Tibial artery (tissue), 4 donors: ENCODE measurements around the gene STARD3.
"Not testable (repeated sequence)": the region's sequence is repeated elsewhere in the genome, so short reads cannot be mapped to it uniquely, and the experiment has no call there.

ENCODE experiments used
- DNase-seq, 2 donors: peaks; one replicate each; pipeline ENCODE4 v3.0.0-alpha.2; 2019
- H3K27ac ChIP-seq, 2 donors: fragments of 200-600 bp; sonication (generic) in 1 of 2; 1 replicate in 1 of 2; 2 replicates in 1 of 2; pipeline ENCODE4 v1.5.1; 2018 to 2019; ENCODE audit warnings: mild to moderate bottlenecking in 1 of 2
- H3K27me3 ChIP-seq, 2 donors: fragments of 200-600 bp; sonication (generic) in 1 of 2; one replicate each; pipeline versions ENCODE4 v1.5.1 to v1.6.0; 2016 to 2019
- H3K36me3 ChIP-seq, 3 donors: fragments of 200-600 bp; sonication (generic) in 2 of 3; one replicate each; pipeline ENCODE4 v1.5.1; 2016 to 2019; ENCODE audit warnings: mild to moderate bottlenecking in 2 of 3
- H3K4me1 ChIP-seq, 4 donors: fragments of 200-600 bp; sonication (generic) in 2 of 4; 1 replicate in 3 of 4; 2 replicates in 1 of 4; pipeline ENCODE4 v1.5.1; 2016 to 2019
- H3K4me3 ChIP-seq, 2 donors: fragments of 200-600 bp; sonication (generic) in 1 of 2; 1 replicate in 1 of 2; 2 replicates in 1 of 2; pipeline ENCODE4 v1.5.1; 2018 to 2019; ENCODE audit warnings: mild to moderate bottlenecking in 2 of 2
- H3K9me3 ChIP-seq, 3 donors: fragments of 200-600 bp; sonication (generic) in 1 of 3; one replicate each; pipeline ENCODE4 v1.5.1; 2016 to 2019
- CTCF ChIP-seq, 2 experiments: fragments of 200-600 bp in 1 of 2; fragments of 450-650 bp in 1 of 2; IDR thresholded peaks; one replicate each; pipeline ENCODE4 v1.5.1; 2017 to 2019; ENCODE audit warnings: antibody characterized with exemption in 2 of 2, mild to moderate bottlenecking in 1 of 2, moderate library complexity in 1 of 2
- intact Hi-C: fragments of 100-400 bp; cut with DNase I; formaldehyde crosslinking; loops from one replicate; pipeline ENCODE4 v1.15.0; 2023; ENCODE audit warnings: low total_unique reads

STARD3 gene

DNA sequence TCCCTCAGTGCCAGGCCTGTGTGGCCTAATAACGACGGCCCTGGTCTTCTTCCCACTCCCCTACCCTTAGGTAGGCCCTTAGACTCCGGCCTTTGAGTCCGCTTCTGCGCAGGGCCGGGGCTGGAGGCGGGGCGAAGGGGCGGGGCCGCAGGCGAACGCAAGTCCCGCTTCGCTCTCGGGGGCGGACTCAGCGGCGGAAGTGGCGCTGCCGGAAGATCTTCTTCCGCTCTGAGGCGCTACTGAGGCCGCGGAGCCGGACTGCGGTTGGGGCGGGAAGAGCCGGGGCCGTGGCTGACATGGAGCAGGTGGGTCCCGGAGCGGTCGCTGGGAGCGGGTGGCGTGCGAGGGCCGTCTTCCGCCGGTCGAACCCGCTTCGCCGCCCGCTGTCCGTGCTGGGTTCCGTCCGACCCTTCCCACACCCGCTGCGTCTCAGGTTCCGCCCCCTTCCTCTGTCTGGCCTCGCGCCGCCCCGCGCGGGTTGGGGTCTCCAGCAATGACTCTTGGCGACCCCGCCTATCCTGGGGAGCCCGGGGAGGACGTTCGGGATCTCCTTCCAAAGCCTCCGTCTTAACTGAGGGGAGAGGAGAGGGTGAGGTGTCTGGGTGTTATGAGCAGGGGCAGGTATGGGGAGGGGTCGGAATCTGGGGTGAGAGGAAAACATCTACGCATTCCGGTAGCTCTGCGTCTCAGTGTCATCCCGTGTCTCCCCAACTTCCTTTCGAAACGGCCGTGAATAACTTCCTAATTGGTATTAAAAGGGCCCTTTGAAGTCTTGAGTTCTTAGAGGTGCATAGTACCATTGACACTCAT is at the start of gene STARD3:
Gene STARD3, plus strand, starts transcription at position 218 of the 810 bp plus-strand sequence. CDS start 16,388 bp downstream, outside the sequence.
- H3K36me3 ChIP-seq, result no peaks in the 10 kb centered on the region
- H3K27ac ChIP-seq, result peak within 1 kb of the TSS; percentile 86 to 90
- TF ChIP-seq CTCF (IDR thresholded peaks at IDR 0.05), result no peak
- peaks cover 0 to 11% of the 10 kb centered on the region in 2 donors for H3K27me3 ChIP-seq
- H3K4me1 ChIP-seq, result peaks cover 0 to 62% (median 28%) of the 10 kb centered on the region in 4 donors
- DNase-seq, result peak; percentile 88 to 96
- no peaks in the 10 kb centered on the region for H3K9me3 ChIP-seq
- peak within 1 kb of the TSS; percentile 74 to 89 for H3K4me3 ChIP-seq
- intact Hi-C loops, result loop anchor here (5.0 kb wide), 1 partner anchor 35 kb away; no protein-coding TSS in a partner anchor

DNA sequence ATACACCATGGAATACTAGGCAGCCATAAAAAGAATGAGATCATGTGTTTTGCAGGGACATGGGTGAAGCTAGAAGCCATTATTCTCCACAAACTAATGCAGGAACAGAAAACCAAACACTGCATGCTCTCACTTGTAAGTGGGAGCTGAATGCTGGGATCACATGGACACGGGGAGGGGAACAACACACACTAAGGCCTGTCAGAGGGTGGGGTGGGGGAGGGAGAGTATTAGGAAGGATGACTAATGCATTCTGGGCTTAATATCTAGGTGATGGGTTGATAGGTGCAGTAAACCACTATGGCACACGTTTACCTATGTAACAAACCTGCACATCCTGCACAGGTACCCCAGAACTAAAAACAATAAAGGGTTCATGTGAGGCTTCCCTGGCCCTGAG is 46.8 kb upstream of the STARD3 start:
- intact Hi-C loops, DNase-seq, H3K27ac ChIP-seq, H3K4me3 ChIP-seq, H3K4me1 ChIP-seq, H3K9me3 ChIP-seq, H3K36me3 ChIP-seq: not testable (repeated sequence)
- peaks cover 0 to 35% of the 10 kb centered on the region in 2 donors for H3K27me3 ChIP-seq

DNA sequence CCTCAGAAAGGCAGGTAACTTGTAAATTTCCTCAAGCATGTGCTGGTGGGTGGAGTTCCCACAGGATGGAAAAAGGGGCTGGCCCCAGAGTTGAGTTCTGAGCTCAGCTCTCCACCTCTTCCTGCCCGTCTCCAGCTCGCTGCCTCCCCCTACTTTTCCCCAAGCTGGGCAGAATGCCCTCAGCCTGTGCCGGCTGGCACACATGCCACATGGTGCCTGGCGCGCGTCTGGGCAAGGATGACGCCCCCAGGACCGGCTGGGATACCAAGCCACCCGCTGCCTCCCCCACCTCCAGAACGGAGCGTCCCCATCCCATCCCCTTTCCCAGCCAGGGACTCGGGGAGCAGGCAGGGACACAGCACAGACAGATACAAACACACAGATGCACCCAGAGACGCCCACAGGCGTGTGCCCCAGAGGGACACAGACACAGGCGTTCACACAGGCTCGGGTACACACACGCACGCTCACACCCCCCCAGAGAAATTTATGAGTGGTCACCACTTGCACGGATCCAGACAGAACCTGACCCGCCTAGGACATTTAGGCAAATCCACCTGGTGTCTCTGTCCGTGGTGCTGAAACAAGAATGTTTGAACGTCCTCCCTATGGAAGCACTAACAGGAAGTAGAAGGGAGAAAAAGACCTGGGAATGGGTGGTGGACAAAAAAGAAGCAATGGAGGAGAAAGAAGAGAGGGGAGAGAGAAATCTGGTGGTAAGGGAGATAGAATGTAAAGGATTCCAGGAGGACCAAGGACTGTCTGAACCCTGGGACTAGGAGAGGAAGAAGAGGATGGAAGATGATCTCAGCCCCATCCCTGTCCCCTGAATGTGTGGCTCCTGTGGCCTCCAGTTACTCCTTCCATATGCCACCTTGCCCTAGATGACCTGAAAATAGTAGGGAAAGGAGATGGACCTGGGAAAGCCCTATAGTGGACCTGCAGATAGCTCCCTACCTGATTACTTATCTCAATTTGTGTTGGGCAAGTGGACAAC is 44.7 kb upstream of the STARD3 start:
- Histone ChIP-seq H3K4me1 (peaks cover 0 to 8% (median 0%) of the 10 kb centered on the region in 4 donors), H3K27me3 (peaks cover 0 to 56% of the 10 kb centered on the region in 2 donors), H3K36me3 (no peaks in the 10 kb centered on the region), H3K9me3 (no peaks in the 10 kb centered on the region), H3K27ac (no peak overlapping the region), H3K4me3 (no peak overlapping the region)
- DNase-seq, result no peak
- no peak for TF ChIP-seq CTCF (IDR thresholded peaks at IDR 0.05)
- intact Hi-C loops, result no loop called here

DNA sequence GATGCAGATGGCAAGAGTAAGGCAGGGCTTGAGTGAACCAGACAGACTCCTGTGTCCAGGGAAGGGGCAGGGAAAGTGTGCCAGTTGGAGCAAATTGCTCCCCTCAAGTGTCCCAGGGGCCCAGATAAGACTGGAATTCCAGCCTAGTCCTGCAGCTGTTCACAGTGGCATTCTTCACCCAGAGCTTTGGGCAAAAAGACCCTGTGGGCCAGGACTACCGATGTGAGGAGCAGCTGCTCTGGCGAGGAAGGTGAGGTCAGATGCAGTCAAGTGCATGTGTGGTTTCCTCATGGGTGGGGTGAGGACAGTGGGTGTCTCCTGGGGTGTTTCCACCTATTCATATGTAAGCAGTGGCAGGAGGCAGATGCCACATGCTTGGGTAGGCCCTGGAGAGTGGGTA is 43.6 kb upstream of the STARD3 start:
- no peak for DNase-seq

GRCh38 chr17:39595294-39595693 is 41.6 kb upstream of the STARD3 start:
- H3K27me3 ChIP-seq, result peaks cover 4 to 84% of the 10 kb centered on the region in 2 donors
- no peaks in the 10 kb centered on the region for H3K36me3 ChIP-seq
- TF ChIP-seq CTCF (IDR thresholded peaks at IDR 0.05), result no peak
- DNase-seq, result no peak
- H3K27ac ChIP-seq, result no peak overlapping the region
- no peak overlapping the region for H3K4me3 ChIP-seq
- intact Hi-C loops, result no loop called here
- H3K4me1 ChIP-seq, result peaks cover 0 to 32% (median 18%) of the 10 kb centered on the region in 4 donors
- H3K9me3 ChIP-seq, result no peaks in the 10 kb centered on the region

More for the DNA sequence above, 43.6 kb upstream of the STARD3 start:
- no peak overlapping the region for H3K4me3 ChIP-seq
- intact Hi-C loops, result no loop called here
- H3K27ac ChIP-seq, result no peak overlapping the region
- no peaks in the 10 kb centered on the region for H3K9me3 ChIP-seq
- TF ChIP-seq CTCF (IDR thresholded peaks at IDR 0.05), result no peak
- H3K4me1 ChIP-seq, result peaks cover 0 to 18% (median 5%) of the 10 kb centered on the region in 4 donors
- peaks cover 0 to 65% of the 10 kb centered on the region in 2 donors for H3K27me3 ChIP-seq
- H3K36me3 ChIP-seq, result no peaks in the 10 kb centered on the region
